HepG2 (cell line): ENCODE results near the gene RNF11.

ENCODE experiments used
- ESRRA ChIP-seq: sonication (generic); formaldehyde crosslinking; IDR thresholded peaks from 2 replicates; pipeline ENCODE4 v1.5.1; 2020; ENCODE audit warnings: mild to moderate bottlenecking, low read depth, missing genetic modification reagents
- GABPA ChIP-seq, 2 experiments: IDR thresholded peaks; 2 replicates each; pipeline ENCODE4 v1.6.1; 2011 to 2016; ENCODE audit warnings: low read depth in 2 of 2, low read length in 1 of 2, missing biosample characterization in 1 of 2, missing genetic modification characterization in 1 of 2
- HDAC2 ChIP-seq: sonication (generic); formaldehyde crosslinking; IDR thresholded peaks from 2 replicates; pipeline ENCODE4 v1.4.0; 2020; ENCODE audit warnings: missing genetic modification reagents
- POLR2A ChIP-seq, 2 experiments: IDR thresholded peaks; 2 replicates each; pipeline ENCODE4 v1.6.1; 2011; ENCODE audit warnings: low read depth in 2 of 2, low read length in 2 of 2, mild to moderate bottlenecking in 1 of 2, moderate library complexity in 1 of 2; ENCODE audit not compliant: insufficient read depth in 1 of 2
- TP53 ChIP-seq: sonication (generic); formaldehyde crosslinking; conservative IDR thresholded peaks from 2 replicates; pipeline ENCODE4 v1.4.0; 2020; ENCODE audit warnings: missing genetic modification reagents
- TF ChIP-seq, protein P1 (sequence below): sonication (generic); formaldehyde crosslinking; IDR thresholded peaks from 2 replicates; pipeline ENCODE4 v1.5.1; 2020; ENCODE audit warnings: mild to moderate bottlenecking, missing genetic modification reagents, moderate library complexity
- TF ChIP-seq, protein P2 (sequence below): sonication (generic); formaldehyde crosslinking; conservative IDR thresholded peaks from 2 replicates; pipeline ENCODE4 v1.4.0; 2020; ENCODE audit warnings: missing genetic modification reagents

DNA sequence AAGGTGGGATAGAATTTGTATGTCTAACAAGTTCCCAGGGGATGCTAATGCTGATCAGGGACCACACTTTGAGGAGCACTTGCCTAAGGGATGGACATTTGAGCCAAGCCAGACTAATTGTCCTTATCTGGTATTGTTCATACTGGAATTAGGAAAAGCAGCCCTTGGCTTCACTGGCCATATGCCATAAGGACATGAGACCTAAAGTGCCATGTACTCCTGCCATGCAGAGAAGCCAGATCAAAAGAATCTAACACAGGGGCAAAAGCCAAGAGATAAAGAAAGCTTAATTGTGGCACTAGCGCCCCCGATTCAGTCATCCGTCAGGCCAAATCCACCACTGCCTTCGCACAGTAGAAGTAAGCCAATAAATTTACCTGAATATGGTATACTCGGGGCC lies 45.7 kb downstream of the RNF11 start:
- TF ChIP-seq ESRRA (CRISPR knock-in tag) (no peak), GABPA (IDR thresholded peaks at IDR 0.05; ENCODE audit: low read depth, low read length) (no peak), GABPA (CRISPR knock-in tag; IDR thresholded peaks at IDR 0.05; ENCODE audit: low read depth) (no peak), POLR2A (IDR thresholded peaks at IDR 0.05; ENCODE audit: insufficient read depth in 1 of 2, low read depth in 2 of 2, low read length in 2 of 2) (no peak), HDAC2 (CRISPR knock-in tag) (no peak), TP53 (CRISPR knock-in tag) (no peak)
- TF ChIP-seq, protein P1, sequence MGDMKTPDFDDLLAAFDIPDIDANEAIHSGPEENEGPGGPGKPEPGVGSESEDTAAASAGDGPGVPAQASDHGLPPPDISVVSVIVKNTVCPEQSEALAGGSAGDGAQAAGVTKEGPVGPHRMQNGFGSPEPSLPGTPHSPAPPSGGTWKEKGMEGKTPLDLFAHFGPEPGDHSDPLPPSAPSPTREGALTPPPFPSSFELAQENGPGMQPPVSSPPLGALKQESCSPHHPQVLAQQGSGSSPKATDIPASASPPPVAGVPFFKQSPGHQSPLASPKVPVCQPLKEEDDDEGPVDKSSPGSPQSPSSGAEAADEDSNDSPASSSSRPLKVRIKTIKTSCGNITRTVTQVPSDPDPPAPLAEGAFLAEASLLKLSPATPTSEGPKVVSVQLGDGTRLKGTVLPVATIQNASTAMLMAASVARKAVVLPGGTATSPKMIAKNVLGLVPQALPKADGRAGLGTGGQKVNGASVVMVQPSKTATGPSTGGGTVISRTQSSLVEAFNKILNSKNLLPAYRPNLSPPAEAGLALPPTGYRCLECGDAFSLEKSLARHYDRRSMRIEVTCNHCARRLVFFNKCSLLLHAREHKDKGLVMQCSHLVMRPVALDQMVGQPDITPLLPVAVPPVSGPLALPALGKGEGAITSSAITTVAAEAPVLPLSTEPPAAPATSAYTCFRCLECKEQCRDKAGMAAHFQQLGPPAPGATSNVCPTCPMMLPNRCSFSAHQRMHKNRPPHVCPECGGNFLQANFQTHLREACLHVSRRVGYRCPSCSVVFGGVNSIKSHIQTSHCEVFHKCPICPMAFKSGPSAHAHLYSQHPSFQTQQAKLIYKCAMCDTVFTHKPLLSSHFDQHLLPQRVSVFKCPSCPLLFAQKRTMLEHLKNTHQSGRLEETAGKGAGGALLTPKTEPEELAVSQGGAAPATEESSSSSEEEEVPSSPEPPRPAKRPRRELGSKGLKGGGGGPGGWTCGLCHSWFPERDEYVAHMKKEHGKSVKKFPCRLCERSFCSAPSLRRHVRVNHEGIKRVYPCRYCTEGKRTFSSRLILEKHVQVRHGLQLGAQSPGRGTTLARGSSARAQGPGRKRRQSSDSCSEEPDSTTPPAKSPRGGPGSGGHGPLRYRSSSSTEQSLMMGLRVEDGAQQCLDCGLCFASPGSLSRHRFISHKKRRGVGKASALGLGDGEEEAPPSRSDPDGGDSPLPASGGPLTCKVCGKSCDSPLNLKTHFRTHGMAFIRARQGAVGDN (CRISPR knock-in tag): no peak
- TF ChIP-seq, protein P2, sequence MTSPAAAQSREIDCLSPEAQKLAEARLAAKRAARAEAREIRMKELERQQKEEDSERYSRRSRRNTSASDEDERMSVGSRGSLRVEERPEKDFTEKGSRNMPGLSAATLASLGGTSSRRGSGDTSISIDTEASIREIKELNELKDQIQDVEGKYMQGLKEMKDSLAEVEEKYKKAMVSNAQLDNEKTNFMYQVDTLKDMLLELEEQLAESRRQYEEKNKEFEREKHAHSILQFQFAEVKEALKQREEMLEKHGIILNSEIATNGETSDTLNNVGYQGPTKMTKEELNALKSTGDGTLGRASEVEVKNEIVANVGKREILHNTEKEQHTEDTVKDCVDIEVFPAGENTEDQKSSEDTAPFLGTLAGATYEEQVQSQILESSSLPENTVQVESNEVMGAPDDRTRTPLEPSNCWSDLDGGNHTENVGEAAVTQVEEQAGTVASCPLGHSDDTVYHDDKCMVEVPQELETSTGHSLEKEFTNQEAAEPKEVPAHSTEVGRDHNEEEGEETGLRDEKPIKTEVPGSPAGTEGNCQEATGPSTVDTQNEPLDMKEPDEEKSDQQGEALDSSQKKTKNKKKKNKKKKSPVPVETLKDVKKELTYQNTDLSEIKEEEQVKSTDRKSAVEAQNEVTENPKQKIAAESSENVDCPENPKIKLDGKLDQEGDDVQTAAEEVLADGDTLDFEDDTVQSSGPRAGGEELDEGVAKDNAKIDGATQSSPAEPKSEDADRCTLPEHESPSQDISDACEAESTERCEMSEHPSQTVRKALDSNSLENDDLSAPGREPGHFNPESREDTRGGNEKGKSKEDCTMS (CRISPR knock-in tag): no peak
